GM19438 (cell line): Measurements from ENCODE around the gene UNC79.
"Not testable (repeated sequence)": the region's sequence is repeated elsewhere in the genome, so short reads cannot be mapped to it uniquely, and the experiment has no call there.

Source experiments
- ATAC-seq: cut with Tn5 transposase; IDR thresholded peaks from one replicate; pipeline ENCODE4 v1.9.1; 2021; ENCODE audit warnings: low read depth; ENCODE audit not compliant: unreplicated experiment

Gene UNC79

GRCh38 chr14:93430315-93431035 is at the start of gene UNC79:
Gene UNC79 (plus strand): TSS chr14:93430939. CDS start chr14:93431030, 91 bp downstream.
- no peak for ATAC-seq

- no peak for ATAC-seq
These were observed 49.1 kb upstream of the UNC79 start for GRCh38 chr14:93381644-93382043.

GRCh38 chr14:93384256-93384655 is 46.5 kb upstream of the UNC79 start:
- ATAC-seq = not testable (repeated sequence)

GRCh38 chr14:93395231-93395630 is 35.5 kb upstream of the UNC79 start:
- no peak for ATAC-seq

- ATAC-seq = no peak
These were observed 34.3 kb upstream of the UNC79 start for GRCh38 chr14:93396456-93396855.

- no peak for ATAC-seq
These were observed 32.2 kb upstream of the UNC79 start for GRCh38 chr14:93398491-93398890.

GRCh38 chr14:93402951-93403350 is 27.8 kb upstream of the UNC79 start:
- ATAC-seq = no peak

- no peak for ATAC-seq
These were observed 20.7 kb upstream of the UNC79 start for GRCh38 chr14:93410021-93410420.

- ATAC-seq = no peak
These were observed 19.8 kb upstream of the UNC79 start for GRCh38 chr14:93410893-93411292.

- ATAC-seq = not testable (repeated sequence)
These were observed 5.6 kb upstream of the UNC79 start for GRCh38 chr14:93425136-93425535.

GRCh38 chr14:93426750-93427149 is 4.0 kb upstream of the UNC79 start:
- ATAC-seq = no peak

GRCh38 chr14:93431036-93431670 is 414 bp downstream of the UNC79 start:
- no peak for ATAC-seq

- ATAC-seq = no peak
These were observed 23.5 kb downstream of the UNC79 start for GRCh38 chr14:93454224-93454623.

- ATAC-seq = no peak
These were observed 25.6 kb downstream of the UNC79 start for GRCh38 chr14:93456356-93456755.

- no peak for ATAC-seq
These were observed 27.5 kb downstream of the UNC79 start for GRCh38 chr14:93458234-93458633.

GRCh38 chr14:93462479-93462878 is 31.7 kb downstream of the UNC79 start:
- ATAC-seq = no peak

GRCh38 chr14:93464271-93464670 is 33.5 kb downstream of the UNC79 start:
- ATAC-seq = no peak

GRCh38 chr14:93475471-93475870 is 44.7 kb downstream of the UNC79 start:
- ATAC-seq = no peak

- ATAC-seq = no peak
These were observed 45.6 kb downstream of the UNC79 start for GRCh38 chr14:93476305-93476704.

GRCh38 chr14:93479074-93479473 is 48.3 kb downstream of the UNC79 start:
- ATAC-seq = not testable (repeated sequence)

GRCh38 chr14:93480867-93481266 is 50.1 kb downstream of the UNC79 start:
- ATAC-seq = no peak

GRCh38 chr14:93481758-93482157 is 51.0 kb downstream of the UNC79 start:
- ATAC-seq = no peak
